K562 (cell line): ENCODE measurements around the gene NBR1. TPM values are rescaled to one million over a fixed set of nuclear protein-coding genes. Genes with fewer than 3 reads are reported as not detected.
"Not testable (repeated sequence)": the region's sequence is repeated elsewhere in the genome, so short reads cannot be mapped to it uniquely, and the experiment has no call there.

Source experiments
- ATAC-seq: fragments of 200-7000 bp; cut with Tn5 transposase; 3 replicates; pipeline ENCODE4 v1.9.1; 2020; ENCODE audit warnings: moderate library complexity
- BruUV-seq: library from RNA; stranded (reverse); fragments of 400-500 nt; replicated peaks from 2 replicates; lab custom pipeline; 2021; lab: Mats Ljungman, UMichigan
- CTCF ChIA-PET: fragments of 300-600 bp; formaldehyde crosslinking; extraction: SDS; loops from one replicate; lab custom pipeline; 2021; ENCODE audit warnings: low intra/inter-chr PET ratio; lab: Yijun Ruan, JAX
- POLR2A ChIA-PET: fragments of 300-600, 350-650 bp; sonication (Branson Sonifier 250); formaldehyde crosslinking; extraction: SDS; loops from one replicate; lab custom pipeline; 2021; ENCODE audit warnings: antibody characterized with exemption, inconsistent platforms; lab: Yijun Ruan, JAX
- DNase-seq, 4 experiments: peaks; one replicate each; pipeline versions ENCODE4 v3.0.0 to v3.0.0-alpha.2; 2011 to 2018; ENCODE audit warnings: low spot score in 3 of 4, mixed read lengths in 3 of 4; ENCODE audit errors: extremely low read depth in 1 of 4
- FAIRE-seq: peaks from 2 replicates; lab custom pipeline; 2011; peaks lifted over from hg19 to GRCh38; lab: Jason Lieb, UNC
- H2AFZ ChIP-seq: 2 replicates; pipeline ENCODE4 v1.6.0; 2011; ENCODE audit warnings: low read depth, low read length, control low read depth, inconsistent platforms
- H3K27ac ChIP-seq: fragments of 200-600 bp; 3 replicates; pipeline ENCODE4 v1.8.0; 2011; ENCODE audit warnings: low read depth, mild to moderate bottlenecking, control low read depth, inconsistent platforms, low read length, moderate library complexity, mixed read lengths; ENCODE audit errors: extremely low read depth
- H3K27me3 ChIP-seq, 2 experiments: fragments of 300-600 bp in 1 of 2; 2 replicates in 1 of 2; 3 replicates in 1 of 2; pipeline versions ENCODE4 v1.6.0 to v1.8.0; 2011; ENCODE audit warnings: inconsistent platforms in 2 of 2, low read length in 2 of 2, mild to moderate bottlenecking in 1 of 2, mixed read lengths in 1 of 2, moderate library complexity in 1 of 2; ENCODE audit not compliant: control insufficient read depth in 2 of 2, insufficient read depth in 2 of 2
- H3K36me3 ChIP-seq: fragments of 300-600 bp; 3 replicates; pipeline ENCODE4 v1.8.0; 2011; ENCODE audit warnings: mild to moderate bottlenecking, low read length, inconsistent platforms; ENCODE audit not compliant: control insufficient read depth, insufficient read depth
- H3K4me1 ChIP-seq, 2 experiments: fragments of 200-600 bp in 1 of 2; replicated peaks in 1 of 2; 2 replicates in 1 of 2; 3 replicates in 1 of 2; pipeline versions ENCODE4 v1.5.1 to v1.8.0; 2011; ENCODE audit warnings: inconsistent platforms in 2 of 2, low read length in 2 of 2, mild to moderate bottlenecking in 1 of 2, mixed read lengths in 1 of 2, moderate library complexity in 1 of 2; ENCODE audit not compliant: control insufficient read depth in 2 of 2, insufficient read depth in 2 of 2
- H3K4me2 ChIP-seq: 2 replicates; pipeline ENCODE4 v1.6.1; 2011; ENCODE audit warnings: low read length, control low read depth, inconsistent platforms, mixed read lengths; ENCODE audit not compliant: insufficient read depth
- H3K4me3 ChIP-seq: fragments of 200-600 bp; sonication (generic), shearing (Covaris generic); 2 replicates; pipeline ENCODE4 v1.5.1; 2016; ENCODE audit warnings: control low read depth, inconsistent platforms
- H3K79me2 ChIP-seq: fragments of 200-600 bp; 3 replicates; pipeline ENCODE4 v1.8.0; 2011; ENCODE audit warnings: low read length, inconsistent platforms; ENCODE audit not compliant: control insufficient read depth, insufficient read depth
- H3K9ac ChIP-seq, 2 experiments: 2 replicates each; pipeline versions ENCODE4 v1.6.0 to v1.6.1; 2011; ENCODE audit warnings: low read depth in 2 of 2, low read length in 2 of 2, control low read depth in 1 of 2, inconsistent platforms in 1 of 2, mild to moderate bottlenecking in 1 of 2, mixed read lengths in 1 of 2; ENCODE audit not compliant: insufficient read depth in 1 of 2
- H3K9me1 ChIP-seq: one replicate; pipeline ENCODE4 v1.6.0; 2011; ENCODE audit warnings: inconsistent platforms, mild to moderate bottlenecking, low read length, moderate library complexity; ENCODE audit not compliant: control insufficient read depth, insufficient read depth
- H3K9me3 ChIP-seq: replicated peaks from 2 replicates; pipeline ENCODE4 v1.5.1; 2011; ENCODE audit warnings: low read depth, low read length, inconsistent platforms; ENCODE audit not compliant: control insufficient read depth, insufficient read depth
- H4K20me1 ChIP-seq: replicated peaks from 2 replicates; pipeline ENCODE4 v1.6.1; 2011; ENCODE audit warnings: low read length, inconsistent platforms, mixed read lengths; ENCODE audit not compliant: control insufficient read depth, insufficient read depth
- WGBS: fragments of 100-300 bp; shearing (Covaris generic); methylation state at CpG from one replicate; pipeline ENCODE4 v1.1.6; 2016; ENCODE audit warnings: low coverage, mixed read lengths; ENCODE audit not compliant: insufficient coverage; ENCODE audit errors: missing lambda C conversion rate; 5-methylcytosine and 5-hydroxymethylcytosine counted together
- in situ Hi-C: fragments of 300-500 bp; cut with MboI; formaldehyde crosslinking; loops from 4 replicates; pipeline ENCODE4 v1.15.0; 2018; ENCODE audit warnings: inconsistent platforms, mixed read lengths
- intact Hi-C: fragments of 100-400 bp; cut with micrococcal nuclease; formaldehyde crosslinking; loops from 2 replicates; pipeline ENCODE4 v1.14.2; 2022
- polyA plus RNA-seq, 8 experiments: library from polyadenylated mRNA; depleted of rRNA in 4 of 8; stranded (reverse) in 5 of 8; unstranded in 3 of 8; fragments of >200 nt; fragmentation: Nextera tagmentation in 2 of 8; fragmentation: Illumina TruSeq in 1 of 8; extraction: Ambion mirVana in 2 of 8; extraction: Trizol in 1 of 8; gene quantifications; 2 replicates each; pipeline versions ENCODE4 v1.2.1 to v1.2.3, GENCODE V29; 2011 to 2014; ENCODE audit warnings: inconsistent platforms in 1 of 8, missing spikeins in 1 of 8
- small RNA-seq: library from RNA; depleted of rRNA; stranded (forward); fragments of <200 nt; gene quantifications from one replicate; pipeline ENCODE3, GENCODE V24; 2014
- total RNA-seq, 7 experiments: library from RNA; depleted of rRNA in 6 of 7; stranded (reverse); fragments of >200 nt in 6 of 7; fragmentation: Illumina TruSeq in 2 of 7; extraction: Trizol in 2 of 7; gene quantifications; 2 replicates each; pipeline versions ENCODE4 v1.2.1 to v1.2.3, GENCODE V29; 2011 to 2021; ENCODE audit warnings: low replicate concordance in 1 of 7

NBR1 gene
- total and polyA plus RNA-seq, 9 of the 15 experiments (the other 6 are each of a cell fraction or from before 2014, with no cell fraction given), result 4.2 to 70.1 (median 39.9) TPM

- CTCF ChIA-PET, H3K36me3 ChIP-seq, H3K4me1 ChIP-seq, FAIRE-seq, POLR2A ChIA-PET, DNase-seq, H3K9me1 ChIP-seq, H3K9me3 ChIP-seq, H3K4me2 ChIP-seq, BruUV-seq, H4K20me1 ChIP-seq, H3K4me3 ChIP-seq, in situ Hi-C loops, H3K9ac ChIP-seq, intact Hi-C loops, H3K79me2 ChIP-seq, H3K27ac ChIP-seq, H3K27me3 ChIP-seq, ATAC-seq, H2AFZ ChIP-seq: not testable (repeated sequence)
- 59% methylated on average over 11 of the region's 23 CpGs for WGBS
These were observed 75.4 kb downstream of the NBR1 start for GRCh38 chr17:43246456-43246855.

Small RNAs within 50 kb of the gene (small RNA-seq; reads per million reads assigned to genes)
- gene AC060780.2 (not detected), gene AC060780.3 (not detected), gene AC135721.1 (not detected), gene RF00004 (not detected), gene RNU2-1 (not detected)

Other genes with a start within 250 kb of the NBR1 start
Only the 7 nearest of the 12 such genes appear.
- 11.7 and 13.9 TPM in 2 replicates for gene IFI35, start 164.4 kb upstream of the NBR1 start, total RNA-seq (2014; rRNA removed)
- 3.9 and 4.7 TPM in 2 replicates for gene IFI35, start 164.4 kb upstream of the NBR1 start, total RNA-seq (2014; rRNA removed; fragmentation: Illumina TruSeq; extraction: Trizol)
- 8.4 and 9.4 TPM in 2 replicates for gene IFI35, start 164.4 kb upstream of the NBR1 start, total RNA-seq (2015; rRNA removed; fragmentation: Illumina TruSeq; extraction: Trizol)
- gene IFI35, start 164.4 kb upstream of the NBR1 start, total RNA-seq (2021), result 10.6 TPM in 2 replicates
- gene IFI35, start 164.4 kb upstream of the NBR1 start, polyA plus RNA-seq (2011; rRNA removed), result 5.3 and 7.5 TPM in 2 replicates
- 11.3 TPM in 2 replicates for gene IFI35, start 164.4 kb upstream of the NBR1 start, polyA plus RNA-seq (2014; fragmentation: Illumina TruSeq; extraction: Trizol)
- gene IFI35, start 164.4 kb upstream of the NBR1 start, polyA plus RNA-seq (2014; fragmentation: Nextera tagmentation; extraction: Ambion mirVana), result 10 to 100 TPM in 1 of 2 experiments, 1 to 10 TPM in 1; 4.4 to 10.2 TPM
- gene IFI35, start 164.4 kb upstream of the NBR1 start, polyA plus RNA-seq (2014; rRNA removed), result 12.0 and 13.1 TPM in 2 replicates
- 72.5 and 96.7 TPM in 2 replicates for gene VAT1, start 148.8 kb upstream of the NBR1 start, total RNA-seq (2014; rRNA removed)
- 58.6 and 60.6 TPM in 2 replicates for gene VAT1, start 148.8 kb upstream of the NBR1 start, total RNA-seq (2014; rRNA removed; fragmentation: Illumina TruSeq; extraction: Trizol)
- gene VAT1, start 148.8 kb upstream of the NBR1 start, total RNA-seq (2015; rRNA removed; fragmentation: Illumina TruSeq; extraction: Trizol), result 94.7 and 97.8 TPM in 2 replicates
- 141 and 153 TPM in 2 replicates for gene VAT1, start 148.8 kb upstream of the NBR1 start, total RNA-seq (2021)
- gene VAT1, start 148.8 kb upstream of the NBR1 start, polyA plus RNA-seq (2011; rRNA removed), result 46.3 and 61.6 TPM in 2 replicates
- gene VAT1, start 148.8 kb upstream of the NBR1 start, polyA plus RNA-seq (2014; fragmentation: Illumina TruSeq; extraction: Trizol), result 108 and 109 TPM in 2 replicates
- 10 to 100 TPM; 29.4 to 46.0 TPM for gene VAT1, start 148.8 kb upstream of the NBR1 start, polyA plus RNA-seq (2014; fragmentation: Nextera tagmentation; extraction: Ambion mirVana)
- 62.2 and 66.7 TPM in 2 replicates for gene VAT1, start 148.8 kb upstream of the NBR1 start, polyA plus RNA-seq (2014; rRNA removed)
- 0.68 and 1.3 TPM in 2 replicates for gene RND2, start 146.0 kb upstream of the NBR1 start, total RNA-seq (2014; rRNA removed)
- 0.98 and 0.99 TPM in 2 replicates for gene RND2, start 146.0 kb upstream of the NBR1 start, total RNA-seq (2014; rRNA removed; fragmentation: Illumina TruSeq; extraction: Trizol)
- 1.4 TPM in 2 replicates for gene RND2, start 146.0 kb upstream of the NBR1 start, total RNA-seq (2015; rRNA removed; fragmentation: Illumina TruSeq; extraction: Trizol)
- gene RND2, start 146.0 kb upstream of the NBR1 start, total RNA-seq (2021), result 1.8 TPM in 2 replicates
- gene RND2, start 146.0 kb upstream of the NBR1 start, polyA plus RNA-seq (2011; rRNA removed), result 1.4 and 1.9 TPM in 2 replicates
- gene RND2, start 146.0 kb upstream of the NBR1 start, polyA plus RNA-seq (2014; fragmentation: Illumina TruSeq; extraction: Trizol), result 1.3 TPM in 2 replicates
- under 1 TPM; 0.15 to 0.39 TPM for gene RND2, start 146.0 kb upstream of the NBR1 start, polyA plus RNA-seq (2014; fragmentation: Nextera tagmentation; extraction: Ambion mirVana)
- 0.77 and 1.8 TPM in 2 replicates for gene RND2, start 146.0 kb upstream of the NBR1 start, polyA plus RNA-seq (2014; rRNA removed)
- gene BRCA1, start 45.9 kb upstream of the NBR1 start, total RNA-seq (2014; rRNA removed), result 68.4 and 82.5 TPM in 2 replicates
- 73.2 and 79.1 TPM in 2 replicates for gene BRCA1, start 45.9 kb upstream of the NBR1 start, total RNA-seq (2014; rRNA removed; fragmentation: Illumina TruSeq; extraction: Trizol)
- gene BRCA1, start 45.9 kb upstream of the NBR1 start, total RNA-seq (2015; rRNA removed; fragmentation: Illumina TruSeq; extraction: Trizol), result 59.0 and 61.6 TPM in 2 replicates
- 60.2 and 62.3 TPM in 2 replicates for gene BRCA1, start 45.9 kb upstream of the NBR1 start, total RNA-seq (2021)
- gene BRCA1, start 45.9 kb upstream of the NBR1 start, polyA plus RNA-seq (2011; rRNA removed), result 49.7 and 95.3 TPM in 2 replicates
- gene BRCA1, start 45.9 kb upstream of the NBR1 start, polyA plus RNA-seq (2014; fragmentation: Illumina TruSeq; extraction: Trizol), result 74.8 and 77.1 TPM in 2 replicates
- 10 to 100 TPM; 25.9 to 35.6 TPM for gene BRCA1, start 45.9 kb upstream of the NBR1 start, polyA plus RNA-seq (2014; fragmentation: Nextera tagmentation; extraction: Ambion mirVana)
- gene BRCA1, start 45.9 kb upstream of the NBR1 start, polyA plus RNA-seq (2014; rRNA removed), result 56.5 and 60.1 TPM in 2 replicates
- 0.08 and 0.09 TPM in 2 replicates for gene TMEM106A, start 40.7 kb downstream of the NBR1 start, total RNA-seq (2014; rRNA removed)
- gene TMEM106A, start 40.7 kb downstream of the NBR1 start, total RNA-seq (2014; rRNA removed; fragmentation: Illumina TruSeq; extraction: Trizol), result 0.15 and 0.29 TPM in 2 replicates
- gene TMEM106A, start 40.7 kb downstream of the NBR1 start, total RNA-seq (2015; rRNA removed; fragmentation: Illumina TruSeq; extraction: Trizol), result 0.26 and 0.29 TPM in 2 replicates
- 0.24 and 0.40 TPM in 2 replicates for gene TMEM106A, start 40.7 kb downstream of the NBR1 start, total RNA-seq (2021)
- gene TMEM106A, start 40.7 kb downstream of the NBR1 start, polyA plus RNA-seq (2011; rRNA removed), result 0.16 and 0.24 TPM in 2 replicates
- 0.13 and 0.21 TPM in 2 replicates for gene TMEM106A, start 40.7 kb downstream of the NBR1 start, polyA plus RNA-seq (2014; fragmentation: Illumina TruSeq; extraction: Trizol)
- under 1 TPM; 0.03 to 0.07 TPM for gene TMEM106A, start 40.7 kb downstream of the NBR1 start, polyA plus RNA-seq (2014; fragmentation: Nextera tagmentation; extraction: Ambion mirVana)
- 0.09 and 0.15 TPM in 2 replicates for gene TMEM106A, start 40.7 kb downstream of the NBR1 start, polyA plus RNA-seq (2014; rRNA removed)
- gene CCDC200, start 57.4 kb downstream of the NBR1 start, total RNA-seq (2014; rRNA removed), result not detected in 2 replicates
- gene CCDC200, start 57.4 kb downstream of the NBR1 start, total RNA-seq (2014; rRNA removed; fragmentation: Illumina TruSeq; extraction: Trizol), result not detected in 2 replicates
- gene CCDC200, start 57.4 kb downstream of the NBR1 start, total RNA-seq (2015; rRNA removed; fragmentation: Illumina TruSeq; extraction: Trizol), result not detected in 2 replicates
- not detected in 2 replicates for gene CCDC200, start 57.4 kb downstream of the NBR1 start, total RNA-seq (2021)
- gene CCDC200, start 57.4 kb downstream of the NBR1 start, polyA plus RNA-seq (2011; rRNA removed), result not detected in 2 replicates
- not detected in 2 replicates for gene CCDC200, start 57.4 kb downstream of the NBR1 start, polyA plus RNA-seq (2014; fragmentation: Illumina TruSeq; extraction: Trizol)
- under 1 TPM in 1 of 2 experiments, not detected in 1; 0.14 TPM for gene CCDC200, start 57.4 kb downstream of the NBR1 start, polyA plus RNA-seq (2014; fragmentation: Nextera tagmentation; extraction: Ambion mirVana)
- gene CCDC200, start 57.4 kb downstream of the NBR1 start, polyA plus RNA-seq (2014; rRNA removed), result not detected in 2 replicates
- not detected in 2 replicates for gene RNU2-1, start 62.8 kb downstream of the NBR1 start, total RNA-seq (2014; rRNA removed)
- not detected in 2 replicates for gene RNU2-1, start 62.8 kb downstream of the NBR1 start, total RNA-seq (2014; rRNA removed; fragmentation: Illumina TruSeq; extraction: Trizol)
- gene RNU2-1, start 62.8 kb downstream of the NBR1 start, total RNA-seq (2015; rRNA removed; fragmentation: Illumina TruSeq; extraction: Trizol), result not detected in 2 replicates
- 9,315 and 9,527 TPM in 2 replicates for gene RNU2-1, start 62.8 kb downstream of the NBR1 start, total RNA-seq (2021)
- gene RNU2-1, start 62.8 kb downstream of the NBR1 start, polyA plus RNA-seq (2011; rRNA removed), result not detected in 2 replicates
- gene RNU2-1, start 62.8 kb downstream of the NBR1 start, polyA plus RNA-seq (2014; fragmentation: Illumina TruSeq; extraction: Trizol), result not detected in 2 replicates
- gene RNU2-1, start 62.8 kb downstream of the NBR1 start, polyA plus RNA-seq (2014; fragmentation: Nextera tagmentation; extraction: Ambion mirVana), result not detected
- gene RNU2-1, start 62.8 kb downstream of the NBR1 start, polyA plus RNA-seq (2014; rRNA removed), result not detected in 2 replicates